T follicular helper cell (primary cell): ENCODE results near the gene RBM28.

Experiments
- DNase-seq: peaks from one replicate; pipeline ENCODE4 v3.0.0-alpha.2; 2020; ENCODE audit warnings: low read depth

RBM28 gene

GRCh38 chr7:128259131-128260061 lies 84.3 kb downstream of the RBM28 start:
- DNase-seq = no peak

GRCh38 chr7:128257458-128257857 lies 86.2 kb downstream of the RBM28 start:
- no peak for DNase-seq

GRCh38 chr7:128255271-128255670 lies 88.4 kb downstream of the RBM28 start:
- DNase-seq = no peak

- no peak for DNase-seq
Measured at GRCh38 chr7:128254470-128254869, 89.2 kb downstream of the RBM28 start.

- DNase-seq = no peak
Measured at GRCh38 chr7:128253701-128254100, 90.0 kb downstream of the RBM28 start.

- no peak for DNase-seq
Measured at GRCh38 chr7:128251337-128251736, 92.4 kb downstream of the RBM28 start.
